Fibroblast of lung (primary cell): ENCODE data around the gene HBS1L. TPM values are rescaled to one million over a fixed set of nuclear protein-coding genes. Genes with fewer than 3 reads are reported as not detected.

ENCODE experiments used
- DNase-seq, 2 donors: peaks; one replicate each; pipeline versions ENCODE4 v3.0.0 to v3.0.0-alpha.2; 2010; ENCODE audit warnings: low read depth in 2 of 2
- H2AFZ ChIP-seq: 2 replicates; pipeline ENCODE4 v1.5.1; 2012; ENCODE audit warnings: low read length, control low read depth, inconsistent platforms
- H3K27ac ChIP-seq: 2 replicates; pipeline ENCODE4 v1.5.1; 2011; ENCODE audit warnings: low read length, control low read depth; ENCODE audit not compliant: insufficient read depth
- H3K27me3 ChIP-seq: 2 replicates; pipeline ENCODE4 v1.5.1; 2011; ENCODE audit warnings: mild to moderate bottlenecking, low read length; ENCODE audit not compliant: control insufficient read depth, insufficient read depth
- H3K36me3 ChIP-seq: 2 replicates; pipeline ENCODE4 v1.5.1; 2011; ENCODE audit warnings: low read length; ENCODE audit not compliant: control insufficient read depth, insufficient read depth
- H3K4me1 ChIP-seq: 2 replicates; pipeline ENCODE4 v1.5.1; 2011; ENCODE audit warnings: low read length; ENCODE audit not compliant: control insufficient read depth, insufficient read depth; ENCODE audit errors: extremely low read depth
- H3K4me2 ChIP-seq: 2 replicates; pipeline ENCODE4 v1.5.1; 2011; ENCODE audit warnings: low read length, control low read depth; ENCODE audit not compliant: insufficient read depth; ENCODE audit errors: extremely low read depth
- H3K4me3 ChIP-seq, 4 experiments: fragments of 200-600 bp in 1 of 4; sonication (generic) in 1 of 4; replicated peaks in 1 of 4; 2 replicates each; pipeline ENCODE4 v1.5.1; 2011 to 2016; ENCODE audit warnings: low read length in 4 of 4, low read depth in 3 of 4, mild to moderate bottlenecking in 3 of 4, control low read depth in 2 of 4, inconsistent platforms in 1 of 4, mixed read lengths in 1 of 4; ENCODE audit not compliant: insufficient read depth in 1 of 4; ENCODE audit errors: control extremely low read depth in 1 of 4
- H3K79me2 ChIP-seq: 2 replicates; pipeline ENCODE4 v1.5.1; 2012; ENCODE audit warnings: mild to moderate bottlenecking, low read length, inconsistent platforms; ENCODE audit not compliant: control insufficient read depth, insufficient read depth
- H3K9ac ChIP-seq: 2 replicates; pipeline ENCODE4 v1.5.1; 2011; ENCODE audit warnings: mild to moderate bottlenecking, low read length, control low read depth; ENCODE audit not compliant: insufficient read depth
- H3K9me3 ChIP-seq: 2 replicates; pipeline ENCODE4 v1.5.1; 2012; ENCODE audit warnings: low read depth, low read length; ENCODE audit not compliant: control insufficient read depth, insufficient read depth
- H4K20me1 ChIP-seq: 2 replicates; pipeline ENCODE4 v1.5.1; 2011; ENCODE audit warnings: low read length; ENCODE audit not compliant: control insufficient read depth, insufficient read depth; ENCODE audit errors: extremely low read depth
- EZH2 ChIP-seq: IDR thresholded peaks from 2 replicates; pipeline ENCODE4 v1.5.1; 2012; ENCODE audit warnings: low read length, control low read depth, mild to moderate bottlenecking; ENCODE audit errors: missing control alignments
- polyA plus RNA-seq, 2 donors: library from polyadenylated mRNA; depleted of rRNA in 1 of 2; stranded (reverse) in 1 of 2; unstranded in 1 of 2; fragments of >200 nt; gene quantifications; 2 replicates each; pipeline ENCODE4 v1.2.1, GENCODE V29; 2011 to 2012; ENCODE audit warnings: missing spikeins in 1 of 2
- total RNA-seq: library from RNA; depleted of rRNA; stranded (reverse); fragments of >200 nt; gene quantifications from 2 replicates; pipeline ENCODE4 v1.2.1, GENCODE V29; 2014
- TF ChIP-seq, protein P1 (sequence below), 2 donors: IDR thresholded peaks in 1 of 2; conservative IDR thresholded peaks in 1 of 2; 1 replicate in 1 of 2; 2 replicates in 1 of 2; pipeline ENCODE4 v1.5.1; 2011 to 2012; ENCODE audit warnings: low read length in 2 of 2, control low read depth in 1 of 2, inconsistent platforms in 1 of 2, low read depth in 1 of 2, mild to moderate bottlenecking in 1 of 2

HBS1L gene
- total and polyA plus RNA-seq, 2 donors (not counting 1 experiment from before 2014, with no cell fraction given): 106 to 118 TPM

GRCh38 chr6:135018052-135018451, 36.6 kb downstream of the HBS1L start:
- TF ChIP-seq EZH2: no peak
- TF ChIP-seq, protein P1, sequence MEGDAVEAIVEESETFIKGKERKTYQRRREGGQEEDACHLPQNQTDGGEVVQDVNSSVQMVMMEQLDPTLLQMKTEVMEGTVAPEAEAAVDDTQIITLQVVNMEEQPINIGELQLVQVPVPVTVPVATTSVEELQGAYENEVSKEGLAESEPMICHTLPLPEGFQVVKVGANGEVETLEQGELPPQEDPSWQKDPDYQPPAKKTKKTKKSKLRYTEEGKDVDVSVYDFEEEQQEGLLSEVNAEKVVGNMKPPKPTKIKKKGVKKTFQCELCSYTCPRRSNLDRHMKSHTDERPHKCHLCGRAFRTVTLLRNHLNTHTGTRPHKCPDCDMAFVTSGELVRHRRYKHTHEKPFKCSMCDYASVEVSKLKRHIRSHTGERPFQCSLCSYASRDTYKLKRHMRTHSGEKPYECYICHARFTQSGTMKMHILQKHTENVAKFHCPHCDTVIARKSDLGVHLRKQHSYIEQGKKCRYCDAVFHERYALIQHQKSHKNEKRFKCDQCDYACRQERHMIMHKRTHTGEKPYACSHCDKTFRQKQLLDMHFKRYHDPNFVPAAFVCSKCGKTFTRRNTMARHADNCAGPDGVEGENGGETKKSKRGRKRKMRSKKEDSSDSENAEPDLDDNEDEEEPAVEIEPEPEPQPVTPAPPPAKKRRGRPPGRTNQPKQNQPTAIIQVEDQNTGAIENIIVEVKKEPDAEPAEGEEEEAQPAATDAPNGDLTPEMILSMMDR (conservative IDR thresholded peaks at IDR 0.05 in 1 of 2, IDR thresholded peaks at IDR 0.05 in 1 of 2; ENCODE audit: low read depth in 1 of 2, low read length in 2 of 2): no peak
- Histone ChIP-seq H2AFZ (no peak overlapping the region), H3K36me3 (no peaks in the 10 kb centered on the region), H3K4me2 (no peak overlapping the region), H3K79me2 (no peaks in the 10 kb centered on the region), H3K9me3 (no peaks in the 10 kb centered on the region), H3K27me3 (no peaks in the 10 kb centered on the region), H3K9ac (no peak overlapping the region), H3K4me3 (no peak overlapping the region), H4K20me1 (no peaks in the 10 kb centered on the region), H3K4me1 (peaks cover under 1% of the 10 kb centered on the region), H3K27ac (no peak overlapping the region)
- DNase-seq: no peak

GRCh38 chr6:135014353-135014832, 40.2 kb downstream of the HBS1L start:
- Histone ChIP-seq H3K79me2 (no peaks in the 10 kb centered on the region), H2AFZ (no peak overlapping the region), H3K4me2 (no peak overlapping the region), H3K4me3 (no peak overlapping the region), H3K9me3 (no peaks in the 10 kb centered on the region), H3K9ac (no peak overlapping the region), H4K20me1 (no peaks in the 10 kb centered on the region), H3K4me1 (peaks cover 4% of the 10 kb centered on the region), H3K27ac (no peak overlapping the region), H3K36me3 (no peaks in the 10 kb centered on the region), H3K27me3 (no peaks in the 10 kb centered on the region)
- TF ChIP-seq, protein P1 (conservative IDR thresholded peaks at IDR 0.05 in 1 of 2, IDR thresholded peaks at IDR 0.05 in 1 of 2; ENCODE audit: low read depth in 1 of 2, low read length in 2 of 2): no peak
- TF ChIP-seq EZH2: no peak
- DNase-seq: no peak

GRCh38 chr6:135013211-135013610, 41.4 kb downstream of the HBS1L start:
- no peak overlapping the region for H3K4me3 ChIP-seq
- DNase-seq: no peak
- H3K4me1 ChIP-seq: peaks cover 4% of the 10 kb centered on the region
- H3K27me3 ChIP-seq: no peaks in the 10 kb centered on the region
- H3K27ac ChIP-seq: no peak overlapping the region
- no peak overlapping the region for H3K4me2 ChIP-seq
- H3K79me2 ChIP-seq: no peaks in the 10 kb centered on the region
- no peaks in the 10 kb centered on the region for H3K9me3 ChIP-seq
- no peak overlapping the region for H2AFZ ChIP-seq
- H4K20me1 ChIP-seq: no peaks in the 10 kb centered on the region
- no peak for TF ChIP-seq EZH2
- TF ChIP-seq, protein P1 (conservative IDR thresholded peaks at IDR 0.05 in 1 of 2, IDR thresholded peaks at IDR 0.05 in 1 of 2; ENCODE audit: low read depth in 1 of 2, low read length in 2 of 2): no peak
- H3K36me3 ChIP-seq: no peaks in the 10 kb centered on the region
- no peak overlapping the region for H3K9ac ChIP-seq
